Epithelial cell of proximal tubule (primary cell): ENCODE results near the gene ZNF354C. TPM values are rescaled to one million over a fixed set of nuclear protein-coding genes. Genes with fewer than 3 reads are reported as not detected.

Source experiments
- DNase-seq: peaks from one replicate; pipeline ENCODE4 v3.0.0-alpha.2; 2011; ENCODE audit warnings: low read depth
- H3K4me3 ChIP-seq: 2 replicates; pipeline ENCODE4 v1.5.1; 2011; ENCODE audit warnings: low read depth, mild to moderate bottlenecking, low read length
- total RNA-seq: library from RNA; depleted of rRNA; stranded (reverse); fragments of >200 nt; gene quantifications from 2 replicates; pipeline ENCODE4 v1.2.3, GENCODE V29; 2015
- TF ChIP-seq, protein P1 (sequence below): conservative IDR thresholded peaks from 2 replicates; pipeline ENCODE4 v1.5.1; 2012; ENCODE audit warnings: low read depth, mild to moderate bottlenecking, low read length

The ZNF354C gene
- 2.4 and 3.1 TPM in 2 replicates for total RNA-seq

DNA sequence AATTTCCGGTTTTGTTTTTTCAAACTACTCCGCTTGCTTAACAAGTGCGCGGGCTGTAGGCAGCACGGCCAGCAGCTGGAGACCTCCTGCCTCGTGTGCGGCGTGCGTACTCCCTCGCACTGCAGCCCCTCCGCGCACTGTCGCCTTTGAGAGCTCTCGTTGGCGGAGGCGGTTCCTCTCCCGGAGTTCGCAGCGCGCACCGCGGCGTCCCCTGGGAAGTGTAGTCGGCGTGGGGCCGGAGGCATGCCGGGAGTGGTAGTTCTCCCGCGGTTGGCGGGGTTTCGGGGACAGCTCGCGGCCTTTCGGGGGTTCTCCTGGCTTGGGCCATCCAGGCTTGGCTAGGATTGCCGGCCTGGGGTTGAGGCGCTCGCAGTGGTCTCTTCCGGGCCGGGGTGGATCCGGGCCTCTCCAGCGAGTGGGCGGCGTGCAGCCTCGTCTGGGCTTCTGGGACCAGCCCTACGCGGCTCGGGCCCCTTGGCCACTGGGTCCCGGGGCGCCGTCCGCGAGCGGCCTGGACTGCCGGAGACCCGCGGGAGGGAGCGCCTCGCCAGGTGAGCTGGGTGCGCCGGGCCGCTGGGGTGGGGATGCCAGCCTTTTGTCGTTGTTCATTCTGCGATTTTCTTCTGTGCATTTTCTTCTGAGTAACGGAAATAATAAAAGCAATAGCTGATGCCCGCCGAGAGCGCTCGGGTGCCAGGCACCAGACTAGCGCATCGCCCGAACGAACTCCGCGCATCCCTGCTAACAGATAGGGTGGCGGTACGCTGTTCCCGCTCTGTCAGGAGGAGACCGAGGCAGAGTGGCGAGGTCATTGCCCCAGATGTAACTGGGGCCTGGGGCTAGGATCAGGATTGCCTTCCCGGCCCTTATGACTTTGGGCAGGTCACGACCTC lies at the start of gene ZNF354C:
ZNF354C (plus strand) TSS at position 258 of the 893 bp plus-strand sequence. CDS start 1,696 bp downstream, outside the sequence.
- TF ChIP-seq, protein P1, sequence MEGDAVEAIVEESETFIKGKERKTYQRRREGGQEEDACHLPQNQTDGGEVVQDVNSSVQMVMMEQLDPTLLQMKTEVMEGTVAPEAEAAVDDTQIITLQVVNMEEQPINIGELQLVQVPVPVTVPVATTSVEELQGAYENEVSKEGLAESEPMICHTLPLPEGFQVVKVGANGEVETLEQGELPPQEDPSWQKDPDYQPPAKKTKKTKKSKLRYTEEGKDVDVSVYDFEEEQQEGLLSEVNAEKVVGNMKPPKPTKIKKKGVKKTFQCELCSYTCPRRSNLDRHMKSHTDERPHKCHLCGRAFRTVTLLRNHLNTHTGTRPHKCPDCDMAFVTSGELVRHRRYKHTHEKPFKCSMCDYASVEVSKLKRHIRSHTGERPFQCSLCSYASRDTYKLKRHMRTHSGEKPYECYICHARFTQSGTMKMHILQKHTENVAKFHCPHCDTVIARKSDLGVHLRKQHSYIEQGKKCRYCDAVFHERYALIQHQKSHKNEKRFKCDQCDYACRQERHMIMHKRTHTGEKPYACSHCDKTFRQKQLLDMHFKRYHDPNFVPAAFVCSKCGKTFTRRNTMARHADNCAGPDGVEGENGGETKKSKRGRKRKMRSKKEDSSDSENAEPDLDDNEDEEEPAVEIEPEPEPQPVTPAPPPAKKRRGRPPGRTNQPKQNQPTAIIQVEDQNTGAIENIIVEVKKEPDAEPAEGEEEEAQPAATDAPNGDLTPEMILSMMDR, result no peak
- H3K4me3 ChIP-seq, result peak within 1 kb of the TSS; percentile 80
- DNase-seq, result peak; percentile 20

DNA sequence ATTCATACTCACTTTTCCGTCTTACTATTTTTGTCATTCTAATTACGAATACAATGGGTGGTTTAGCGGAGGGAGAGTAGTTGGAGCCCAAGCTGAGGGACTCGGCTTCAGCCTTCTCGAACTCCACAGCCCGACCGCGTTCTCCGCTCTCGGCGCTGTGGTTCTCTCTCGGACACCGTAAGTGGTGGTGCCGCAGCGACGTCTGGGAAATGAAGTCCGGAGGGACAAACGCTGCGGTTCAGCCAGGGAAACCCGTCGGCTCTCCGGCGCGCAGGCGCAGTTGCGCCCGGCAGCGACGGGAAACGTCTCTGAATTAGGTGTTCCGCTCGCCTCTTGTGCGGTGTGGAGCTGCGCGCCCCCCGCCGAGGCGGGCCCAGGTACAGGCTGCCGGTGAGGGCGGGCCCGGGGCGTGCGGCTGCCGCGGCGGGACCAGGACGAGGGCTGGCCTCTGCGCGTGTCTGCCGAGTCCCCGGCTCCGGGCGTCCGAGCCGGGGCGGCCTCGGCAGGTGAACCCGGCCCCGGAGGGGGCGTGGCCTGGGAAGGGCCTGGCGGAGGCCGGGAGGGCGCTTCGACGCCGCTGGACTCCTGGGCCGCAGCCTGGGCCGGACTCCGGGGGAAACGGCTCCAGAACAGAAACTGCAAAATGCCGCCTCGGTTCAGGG lies 36.5 kb upstream of the ZNF354C start, which contains the start of gene ZNF879:
ZNF879 (plus strand) TSS at position 277 of the 662 bp plus-strand sequence. CDS start 1,201 bp downstream, outside the sequence.
- DNase-seq, result peak; percentile 67

DNA sequence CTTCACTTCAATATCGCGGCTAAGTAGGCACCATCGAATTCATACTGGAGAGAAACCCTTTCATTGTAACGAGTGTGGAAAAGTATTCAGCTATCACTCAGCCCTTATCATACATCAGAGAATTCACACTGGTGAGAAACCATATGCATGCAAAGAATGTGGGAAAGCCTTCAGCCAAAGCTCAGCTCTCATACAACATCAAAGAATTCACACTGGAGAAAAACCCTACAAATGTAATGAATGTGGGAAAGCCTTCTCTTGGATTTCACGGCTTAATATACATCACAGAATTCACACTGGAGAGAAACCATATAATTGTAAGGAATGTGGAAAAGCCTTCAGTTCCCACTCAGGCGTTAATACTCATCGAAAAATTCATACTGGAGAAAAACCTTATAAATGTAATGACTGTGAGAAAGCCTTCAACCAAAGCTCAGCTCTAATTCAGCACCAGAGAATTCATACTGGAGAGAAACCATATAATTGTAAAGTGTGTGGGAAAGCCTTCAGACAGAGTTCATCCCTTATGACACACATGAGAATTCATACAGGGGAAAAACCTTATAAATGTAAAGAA lies 27.1 kb upstream of the ZNF354C start:
- no peak overlapping the region for H3K4me3 ChIP-seq
- TF ChIP-seq, protein P1, result no peak
- no peak for DNase-seq

More for the DNA sequence above, 36.5 kb upstream of the ZNF354C start, which contains the start of gene ZNF879:
- TF ChIP-seq, protein P1, result no peak
- peak within 1 kb of the TSS; percentile 65 for H3K4me3 ChIP-seq

DNA sequence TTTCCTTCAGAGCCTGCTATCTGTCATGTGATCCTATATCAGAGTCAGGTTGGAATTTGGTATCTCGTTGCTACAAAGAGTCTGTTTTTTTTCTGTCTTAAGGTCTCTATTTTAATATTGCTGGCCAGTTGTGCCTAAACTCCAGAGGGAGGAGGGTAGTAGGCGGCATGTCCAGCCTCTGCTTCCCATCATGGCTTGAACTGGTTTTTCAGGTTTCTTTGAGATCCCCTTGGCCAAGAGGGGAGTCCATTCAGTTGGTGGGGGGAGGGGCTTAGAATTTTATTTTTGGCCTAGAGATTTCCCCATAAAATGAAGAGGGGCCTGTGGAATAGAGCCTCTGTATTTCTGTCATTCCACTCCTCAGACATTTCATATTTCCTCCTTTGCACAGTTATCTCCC lies 15.4 kb upstream of the ZNF354C start:
- TF ChIP-seq, protein P1, result no peak
- H3K4me3 ChIP-seq, result no peak overlapping the region
- DNase-seq, result no peak

DNA sequence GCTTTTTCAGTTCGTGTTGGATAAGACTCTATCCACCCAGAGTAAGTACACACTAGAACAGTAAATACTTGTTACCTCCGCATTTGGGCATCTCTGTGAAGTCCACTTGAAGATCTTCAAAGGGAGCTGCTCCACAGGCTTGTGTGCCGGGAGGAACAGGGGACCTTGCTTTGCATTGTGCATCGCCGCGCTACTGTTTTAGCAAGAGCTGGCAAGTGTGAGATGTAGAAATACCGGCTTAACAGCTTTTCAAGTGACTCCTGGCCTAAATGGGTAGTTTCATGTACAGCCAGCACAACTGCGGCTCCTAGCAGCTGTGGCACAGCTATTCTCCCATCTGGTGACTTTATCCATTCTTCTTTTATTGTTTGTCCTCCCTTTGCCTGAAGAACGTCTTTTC lies 8.4 kb upstream of the ZNF354C start:
- TF ChIP-seq, protein P1, result no peak
- no peak for DNase-seq
- H3K4me3 ChIP-seq, result no peak overlapping the region

DNA sequence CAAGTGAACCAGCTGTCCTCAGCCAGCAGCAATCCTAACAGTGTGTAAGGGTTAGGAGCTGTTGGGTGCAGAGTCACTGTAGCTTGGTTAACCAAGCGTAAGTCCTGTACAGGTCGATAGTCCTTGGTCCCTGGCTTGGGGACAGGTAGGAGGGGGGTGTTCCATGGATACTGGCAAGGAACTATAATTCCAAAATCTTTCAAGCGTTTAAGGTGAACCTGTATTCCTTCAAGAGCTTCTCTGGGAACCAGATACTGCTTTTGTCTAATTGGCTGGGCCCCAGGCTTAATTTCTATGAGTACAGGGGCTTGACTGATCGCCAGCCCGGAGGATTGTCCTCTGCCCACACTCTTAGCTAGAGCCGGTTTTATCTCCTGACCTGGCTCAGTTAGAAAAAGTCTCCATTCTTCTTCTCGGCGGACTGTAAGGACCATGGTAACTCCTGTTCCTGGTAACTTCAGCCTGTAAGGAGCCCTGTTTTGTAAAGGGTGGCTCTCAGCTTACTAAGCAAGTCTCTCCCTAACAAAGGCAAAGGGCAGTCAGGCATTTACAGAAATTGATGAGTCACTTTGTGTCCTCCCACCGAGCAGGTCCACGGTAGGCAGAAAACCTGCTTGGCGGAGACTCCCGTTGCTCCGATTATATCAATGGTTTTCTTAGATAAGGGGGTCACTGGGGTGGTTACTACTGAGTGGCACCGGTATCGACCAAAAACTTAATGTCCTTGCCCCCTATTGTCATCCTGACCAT lies 6.0 kb upstream of the ZNF354C start:
- no peak overlapping the region for H3K4me3 ChIP-seq
- TF ChIP-seq, protein P1, result no peak
- no peak for DNase-seq
